ENCODE results near the gene SAMD4A. TPM values are rescaled to one million over a fixed set of nuclear protein-coding genes. Genes with fewer than 3 reads are reported as not detected.
A peak's percentile ranks its signal among the peaks of the same experiment; 100 is the strongest.
"Not testable (repeated sequence)": the region's sequence is repeated elsewhere in the genome, so short reads cannot be mapped to it uniquely, and the experiment has no call there.

SAMD4A gene
- total and polyA plus RNA-seq, 4 donors = 17.5 to 31.6 (median 24.5) TPM

DNA sequence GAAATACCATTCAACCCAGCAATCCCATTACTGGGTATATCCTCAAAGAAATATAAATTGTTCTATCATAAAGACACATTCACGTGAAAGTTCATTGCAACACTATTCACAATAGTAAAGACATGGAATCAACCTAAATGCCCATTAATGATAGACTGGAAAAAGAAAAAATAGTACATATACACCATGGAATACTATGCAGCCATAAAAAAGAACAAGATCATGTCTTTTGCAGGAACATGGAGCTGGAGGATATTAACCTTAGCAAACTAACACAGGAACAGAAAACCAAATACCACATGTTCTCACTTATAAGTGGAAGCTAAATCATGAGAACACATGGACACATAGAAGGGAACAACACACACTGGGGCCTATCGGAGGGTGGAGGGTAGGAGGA is 234.6 kb downstream of the SAMD4A start:
- not testable (repeated sequence) for H3K4me3 ChIP-seq (ENCODE audit: low read depth, low read length); H3K4me1 ChIP-seq (ENCODE audit: control insufficient read depth, insufficient read depth, low read length); DNase-seq (ENCODE audit: low read depth in 4 of 6, low spot score in 6 of 6); H3K36me3 ChIP-seq (ENCODE audit: control insufficient read depth, insufficient read depth, low read length); H3K9me3 ChIP-seq (ENCODE audit: control insufficient read depth, insufficient read depth, low read length); H3K27ac ChIP-seq (ENCODE audit: low read depth, low read length); H3K27me3 ChIP-seq (ENCODE audit: control insufficient read depth, insufficient read depth, low read length)
- WGBS (ENCODE audit: insufficient coverage) = no CpG with 5 or more reads among the region's 2 CpGs

DNA sequence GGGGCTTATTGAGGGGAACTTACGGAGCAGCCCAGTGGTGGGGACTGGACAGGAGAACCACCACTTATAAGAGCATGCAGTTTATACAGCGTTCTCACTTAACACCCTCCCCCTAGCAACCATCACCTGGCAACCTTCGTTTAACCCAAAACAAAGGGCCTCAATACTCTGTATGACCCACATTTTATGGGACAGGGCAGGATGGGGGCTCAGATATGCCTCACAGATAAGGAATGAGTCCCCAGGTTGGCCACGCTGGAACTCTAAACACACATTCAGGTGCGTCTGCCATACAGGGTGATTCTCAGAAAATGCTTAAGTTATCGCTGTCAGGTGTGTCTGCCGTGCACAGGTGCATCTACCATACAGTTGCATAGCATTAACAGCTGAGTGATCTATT is 236.5 kb downstream of the SAMD4A start:
- no peak for DNase-seq (ENCODE audit: low read depth in 4 of 6, low spot score in 6 of 6)
- H3K9me3 ChIP-seq (ENCODE audit: control insufficient read depth, insufficient read depth, low read length) = no peaks in the 10 kb centered on the region
- no peak overlapping the region for H3K27ac ChIP-seq (ENCODE audit: low read depth, low read length)
- 80% methylated on average over 7 of the region's 7 CpGs for WGBS (ENCODE audit: insufficient coverage)
- no peak overlapping the region for H3K4me3 ChIP-seq (ENCODE audit: low read depth, low read length)
- H3K36me3 ChIP-seq (ENCODE audit: control insufficient read depth, insufficient read depth, low read length) = no peaks in the 10 kb centered on the region
- H3K4me1 ChIP-seq (ENCODE audit: control insufficient read depth, insufficient read depth, low read length) = peaks cover 14% of the 10 kb centered on the region
- peaks cover 4% of the 10 kb centered on the region for H3K27me3 ChIP-seq (ENCODE audit: control insufficient read depth, insufficient read depth, low read length)

GRCh38 chr14:54803926-54804537 is 237.1 kb downstream of the SAMD4A start:
- Histone ChIP-seq H3K9me3 (ENCODE audit: control insufficient read depth, insufficient read depth, low read length) (no peaks in the 10 kb centered on the region), H3K27ac (ENCODE audit: low read depth, low read length) (no peak overlapping the region), H3K27me3 (ENCODE audit: control insufficient read depth, insufficient read depth, low read length) (peaks cover 4% of the 10 kb centered on the region), H3K4me3 (ENCODE audit: low read depth, low read length) (no peak overlapping the region), H3K4me1 (ENCODE audit: control insufficient read depth, insufficient read depth, low read length) (peaks cover 14% of the 10 kb centered on the region), H3K36me3 (ENCODE audit: control insufficient read depth, insufficient read depth, low read length) (no peaks in the 10 kb centered on the region)
- 83% methylated on average over 13 of the region's 13 CpGs for WGBS (ENCODE audit: insufficient coverage)
- no peak for DNase-seq (ENCODE audit: low read depth in 4 of 6, low spot score in 6 of 6)

GRCh38 chr14:54804538-54805041 is 237.7 kb downstream of the SAMD4A start:
- Histone ChIP-seq H3K4me1 (ENCODE audit: control insufficient read depth, insufficient read depth, low read length) (peaks cover 14% of the 10 kb centered on the region), H3K9me3 (ENCODE audit: control insufficient read depth, insufficient read depth, low read length) (no peaks in the 10 kb centered on the region), H3K27me3 (ENCODE audit: control insufficient read depth, insufficient read depth, low read length) (peaks cover 4% of the 10 kb centered on the region), H3K27ac (ENCODE audit: low read depth, low read length) (no peak overlapping the region), H3K36me3 (ENCODE audit: control insufficient read depth, insufficient read depth, low read length) (no peaks in the 10 kb centered on the region), H3K4me3 (ENCODE audit: low read depth, low read length) (no peak overlapping the region)
- no peak for DNase-seq (ENCODE audit: low read depth in 4 of 6, low spot score in 6 of 6)
- 68% methylated on average over 13 of the region's 16 CpGs for WGBS (ENCODE audit: insufficient coverage)

DNA sequence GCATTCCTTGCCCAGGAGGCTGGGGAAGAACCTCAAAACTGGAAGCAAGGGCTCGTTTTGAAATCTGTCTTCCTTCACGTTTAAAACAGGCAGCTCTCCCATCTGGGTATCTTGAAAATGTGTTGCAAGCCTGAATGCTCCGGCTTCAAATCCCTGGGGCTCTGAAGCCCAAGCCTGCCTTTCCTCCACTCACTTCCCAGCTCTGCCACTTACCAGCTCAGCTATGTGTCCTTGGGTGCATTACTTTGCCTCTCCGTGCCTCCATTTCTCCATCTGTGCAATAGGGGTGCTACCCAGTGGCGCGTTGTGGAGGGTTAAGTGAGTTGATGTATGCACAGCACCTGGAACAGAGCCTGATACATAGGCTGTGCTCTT is 238.1 kb downstream of the SAMD4A start:
- Histone ChIP-seq H3K27me3 (ENCODE audit: control insufficient read depth, insufficient read depth, low read length) (peaks cover 4% of the 10 kb centered on the region), H3K4me3 (ENCODE audit: low read depth, low read length) (no peak overlapping the region), H3K4me1 (ENCODE audit: control insufficient read depth, insufficient read depth, low read length) (peaks cover 14% of the 10 kb centered on the region), H3K36me3 (ENCODE audit: control insufficient read depth, insufficient read depth, low read length) (no peaks in the 10 kb centered on the region), H3K27ac (ENCODE audit: low read depth, low read length) (no peak overlapping the region), H3K9me3 (ENCODE audit: control insufficient read depth, insufficient read depth, low read length) (no peaks in the 10 kb centered on the region)
- DNase-seq (ENCODE audit: low read depth in 4 of 6, low spot score in 6 of 6) = peak in 1 of 6 donors; percentile 35
- 46% methylated on average over 3 of the region's 6 CpGs for WGBS (ENCODE audit: insufficient coverage)

DNA sequence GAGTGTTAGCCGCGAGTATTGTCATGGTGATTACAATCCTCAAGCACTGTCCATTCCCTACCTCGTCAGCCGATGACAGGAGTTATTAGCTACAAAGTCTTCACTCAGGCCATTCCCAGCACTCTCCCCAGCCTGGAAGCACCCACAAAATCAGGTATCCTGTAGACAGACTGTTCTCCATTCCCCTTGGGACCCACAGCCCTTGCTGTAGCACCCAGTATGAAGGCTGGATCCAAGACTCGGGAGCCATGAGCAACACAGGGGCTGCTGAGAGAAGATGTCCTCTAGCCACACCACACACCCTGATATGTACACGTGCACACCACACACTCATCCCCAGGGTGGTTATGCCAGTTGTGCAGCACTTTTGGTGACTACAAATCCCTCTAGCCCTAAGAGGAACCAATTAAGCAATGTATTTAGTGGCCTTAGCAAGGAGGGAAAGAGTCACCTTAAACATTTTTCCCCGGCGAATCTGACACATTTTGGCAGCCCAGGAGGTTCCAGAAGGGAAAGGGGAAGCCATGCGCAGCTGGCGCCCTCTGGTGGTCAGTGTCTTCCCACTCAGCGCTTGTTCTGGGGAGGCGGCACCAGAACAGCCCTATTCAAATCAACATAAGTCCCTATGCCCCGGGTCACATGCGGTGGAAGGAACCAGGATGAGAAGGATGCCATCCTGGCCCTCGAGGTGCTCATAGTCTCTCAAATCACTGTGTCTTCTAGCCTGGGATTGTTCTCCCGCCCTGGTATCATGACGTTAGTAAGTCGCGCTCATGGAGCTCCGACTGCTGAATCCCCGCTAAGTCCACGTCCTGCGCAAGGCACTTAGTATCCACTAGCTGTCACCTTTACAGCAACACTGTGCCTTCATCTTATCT is 238.8 kb downstream of the SAMD4A start:
- Histone ChIP-seq H3K4me3 (ENCODE audit: low read depth, low read length) (no peak overlapping the region), H3K4me1 (ENCODE audit: control insufficient read depth, insufficient read depth, low read length) (peaks cover 14% of the 10 kb centered on the region), H3K27me3 (ENCODE audit: control insufficient read depth, insufficient read depth, low read length) (peaks cover 4% of the 10 kb centered on the region), H3K36me3 (ENCODE audit: control insufficient read depth, insufficient read depth, low read length) (no peaks in the 10 kb centered on the region), H3K27ac (ENCODE audit: low read depth, low read length) (no peak overlapping the region), H3K9me3 (ENCODE audit: control insufficient read depth, insufficient read depth, low read length) (no peaks in the 10 kb centered on the region)
- DNase-seq (ENCODE audit: low read depth in 4 of 6, low spot score in 6 of 6) = peak; percentile 63 to 93 (median 72)
- WGBS (ENCODE audit: insufficient coverage) = 31% methylated on average over 16 of the region's 23 CpGs

- H3K36me3 ChIP-seq (ENCODE audit: control insufficient read depth, insufficient read depth, low read length) = no peaks in the 10 kb centered on the region
- H3K27ac ChIP-seq (ENCODE audit: low read depth, low read length) = no peak overlapping the region
- H3K9me3 ChIP-seq (ENCODE audit: control insufficient read depth, insufficient read depth, low read length) = no peaks in the 10 kb centered on the region
- H3K4me1 ChIP-seq (ENCODE audit: control insufficient read depth, insufficient read depth, low read length) = peaks cover 14% of the 10 kb centered on the region
- no peak for DNase-seq (ENCODE audit: low read depth in 4 of 6, low spot score in 6 of 6)
- H3K4me3 ChIP-seq (ENCODE audit: low read depth, low read length) = no peak overlapping the region
- WGBS (ENCODE audit: insufficient coverage) = 61% methylated on average over 4 of the region's 10 CpGs
- H3K27me3 ChIP-seq (ENCODE audit: control insufficient read depth, insufficient read depth, low read length) = peaks cover 4% of the 10 kb centered on the region
These were observed 239.7 kb downstream of the SAMD4A start for GRCh38 chr14:54806616-54807015.

DNA sequence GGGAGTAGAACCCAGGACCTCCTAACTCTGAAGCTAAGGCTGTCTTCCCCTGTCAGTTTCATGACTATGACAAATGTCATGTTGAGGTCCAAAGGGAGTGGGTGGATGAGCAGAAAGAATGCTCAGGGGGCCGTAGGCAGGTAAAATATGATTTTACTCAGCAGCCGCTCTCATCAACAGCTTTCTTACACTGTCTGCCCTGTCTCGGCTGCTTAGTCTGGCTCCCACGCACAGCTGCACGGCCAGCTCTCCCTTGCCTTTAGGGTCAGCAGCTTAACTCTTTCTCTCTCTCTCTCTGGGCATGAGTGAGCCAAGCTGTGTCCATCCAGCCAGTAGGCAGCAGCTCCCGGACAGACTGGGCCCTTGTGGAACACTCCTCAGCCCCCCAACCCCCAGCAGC is 240.5 kb downstream of the SAMD4A start:
- Histone ChIP-seq H3K27ac (ENCODE audit: low read depth, low read length) (no peak overlapping the region), H3K4me3 (ENCODE audit: low read depth, low read length) (no peak overlapping the region), H3K4me1 (ENCODE audit: control insufficient read depth, insufficient read depth, low read length) (peaks cover 14% of the 10 kb centered on the region), H3K9me3 (ENCODE audit: control insufficient read depth, insufficient read depth, low read length) (no peaks in the 10 kb centered on the region), H3K27me3 (ENCODE audit: control insufficient read depth, insufficient read depth, low read length) (peaks cover 4% of the 10 kb centered on the region), H3K36me3 (ENCODE audit: control insufficient read depth, insufficient read depth, low read length) (no peaks in the 10 kb centered on the region)
- 64% methylated on average over 5 of the region's 6 CpGs for WGBS (ENCODE audit: insufficient coverage)
- DNase-seq (ENCODE audit: low read depth in 4 of 6, low spot score in 6 of 6) = no peak

GRCh38 chr14:54807881-54808280 is 241.0 kb downstream of the SAMD4A start:
- H3K27me3 ChIP-seq (ENCODE audit: control insufficient read depth, insufficient read depth, low read length) = peaks cover 4% of the 10 kb centered on the region
- WGBS (ENCODE audit: insufficient coverage) = 92% methylated on average over 5 of the region's 7 CpGs
- no peak for DNase-seq (ENCODE audit: low read depth in 4 of 6, low spot score in 6 of 6)

More at GRCh38 chr14:54807881-54808280, 241.0 kb downstream of the SAMD4A start:
- no peak overlapping the region for H3K4me3 ChIP-seq (ENCODE audit: low read depth, low read length)
- H3K9me3 ChIP-seq (ENCODE audit: control insufficient read depth, insufficient read depth, low read length) = no peaks in the 10 kb centered on the region
- H3K4me1 ChIP-seq (ENCODE audit: control insufficient read depth, insufficient read depth, low read length) = peaks cover 14% of the 10 kb centered on the region
- H3K36me3 ChIP-seq (ENCODE audit: control insufficient read depth, insufficient read depth, low read length) = no peaks in the 10 kb centered on the region
- no peak overlapping the region for H3K27ac ChIP-seq (ENCODE audit: low read depth, low read length)

Measured in spinal cord (tissue), 10 donors.